Common myeloid progenitor, CD34-positive (primary cell): ENCODE measurements around the gene ASMTL.
"Not testable (repeated sequence)": the region's sequence is repeated elsewhere in the genome, so short reads cannot be mapped to it uniquely, and the experiment has no call there.

ENCODE experiments used
- CTCF ChIA-PET: fragments of 350-600 bp; sonication (Branson Sonifier 250); formaldehyde crosslinking; loops from one replicate; lab custom pipeline; 2021; ENCODE audit warnings: antibody characterized with exemption; lab: Charles Lee
- POLR2A ChIA-PET: fragments of 350-600 bp; sonication (Branson Sonifier 250); formaldehyde crosslinking; loops from one replicate; lab custom pipeline; 2021; ENCODE audit warnings: antibody characterized with exemption; lab: Charles Lee
- DNase-seq, 3 donors: peaks; one replicate each; pipeline versions ENCODE4 v3.0.0 to v3.0.0-alpha.2; 2013
- H3K27ac ChIP-seq, 2 experiments: 1 replicate in 1 of 2; 2 replicates in 1 of 2; pipeline ENCODE4 v1.7.0; 2013; ENCODE audit warnings: inconsistent platforms in 2 of 2, low read length in 2 of 2, mild to moderate bottlenecking in 2 of 2, low read depth in 1 of 2, moderate library complexity in 1 of 2; ENCODE audit not compliant: severe bottlenecking in 2 of 2, insufficient read depth in 1 of 2, poor library complexity in 1 of 2
- H3K27me3 ChIP-seq, 5 experiments: replicated peaks in 2 of 5; 1 replicate in 3 of 5; 2 replicates in 2 of 5; pipeline versions ENCODE4 v1.6.1 to v1.7.0; 2013; ENCODE audit warnings: low read length in 4 of 5, mild to moderate bottlenecking in 2 of 5, moderate library complexity in 2 of 5, inconsistent platforms in 1 of 5; ENCODE audit not compliant: insufficient read depth in 5 of 5, control insufficient read depth in 4 of 5
- H3K36me3 ChIP-seq, 4 experiments: 1 replicate in 2 of 4; 2 replicates in 2 of 4; pipeline versions ENCODE4 v1.6.1 to v1.7.0; 2013; ENCODE audit warnings: low read length in 3 of 4, control low read depth in 1 of 4, mild to moderate bottlenecking in 1 of 4; ENCODE audit not compliant: control insufficient read depth in 4 of 4, insufficient read depth in 4 of 4
- H3K4me1 ChIP-seq, 4 experiments: 1 replicate in 3 of 4; 2 replicates in 1 of 4; pipeline versions ENCODE4 v1.6.1 to v1.7.1; 2013; ENCODE audit warnings: low read length in 3 of 4, mild to moderate bottlenecking in 3 of 4, control low read depth in 1 of 4, inconsistent platforms in 1 of 4, moderate library complexity in 1 of 4; ENCODE audit not compliant: control insufficient read depth in 4 of 4, insufficient read depth in 4 of 4; ENCODE audit errors: control extremely low read depth in 1 of 4
- H3K4me3 ChIP-seq, 7 experiments: 1 replicate in 4 of 7; 2 replicates in 3 of 7; pipeline versions ENCODE4 v1.5.1 to v1.7.0; 2013; ENCODE audit warnings: mild to moderate bottlenecking in 7 of 7, low read length in 6 of 7, moderate library complexity in 6 of 7, inconsistent platforms in 2 of 7, low read depth in 2 of 7, control low read depth in 1 of 7; ENCODE audit not compliant: insufficient read depth in 4 of 7, control insufficient read depth in 1 of 7; ENCODE audit errors: extremely low read depth in 1 of 7
- H3K9me3 ChIP-seq, 5 experiments: 1 replicate in 4 of 5; 2 replicates in 1 of 5; pipeline versions ENCODE4 v1.6.1 to v1.7.1; 2013; ENCODE audit warnings: low read length in 4 of 5, mild to moderate bottlenecking in 2 of 5, inconsistent platforms in 1 of 5, low read depth in 1 of 5, moderate library complexity in 1 of 5; ENCODE audit not compliant: control insufficient read depth in 4 of 5, insufficient read depth in 2 of 5; ENCODE audit errors: control extremely low read depth in 1 of 5
- WGBS: methylation state at CpG from one replicate; pipeline ENCODE4 v1.1.5; 2013; ENCODE audit not compliant: insufficient coverage; 5-methylcytosine and 5-hydroxymethylcytosine counted together

Gene ASMTL

GRCh38 chrX:1475881-1476280 is 23.2 kb upstream of the ASMTL start:
- Histone ChIP-seq H3K9me3 (peaks cover 0 to 9% (median 0%) of the 10 kb centered on the region in 5 experiments), H3K36me3 (peaks cover 2 to 42% (median 19%) of the 10 kb centered on the region in 4 experiments), H3K4me3 (no peak overlapping the region), H3K27me3 (no peaks in the 10 kb centered on the region), H3K27ac (no peak overlapping the region), H3K4me1 (peaks cover 8 to 64% (median 35%) of the 10 kb centered on the region in 4 experiments)
- DNase-seq: no peak
- no CpG with 5 or more reads among the region's 1 CpG for whole genome bisulfite sequencing
- ChIA-PET POLR2A (no interaction called here), CTCF (no interaction called here)

GRCh38 chrX:1475481-1475880 is 22.8 kb upstream of the ASMTL start:
- no peaks in the 10 kb centered on the region for H3K27me3 ChIP-seq
- no CpG with 5 or more reads among the region's 4 CpGs for WGBS
- H3K27ac ChIP-seq: no peak overlapping the region
- H3K4me1 ChIP-seq: peaks cover 8 to 63% (median 35%) of the 10 kb centered on the region in 4 experiments
- H3K4me3 ChIP-seq: no peak overlapping the region
- POLR2A ChIA-PET: no interaction called here
- CTCF ChIA-PET: no interaction called here
- peaks cover 2 to 40% (median 19%) of the 10 kb centered on the region in 4 experiments for H3K36me3 ChIP-seq
- DNase-seq: peak in 1 of 3 donors; percentile 55
- H3K9me3 ChIP-seq: peaks cover 0 to 9% (median 0%) of the 10 kb centered on the region in 5 experiments

GRCh38 chrX:1474593-1474992 is 21.9 kb upstream of the ASMTL start:
- H3K9me3 ChIP-seq, H3K27me3 ChIP-seq, H3K4me3 ChIP-seq, CTCF ChIA-PET, H3K27ac ChIP-seq, POLR2A ChIA-PET, DNase-seq: not testable (repeated sequence)
- WGBS: 95% methylated on average over 2 of the region's 2 CpGs
- H3K36me3 ChIP-seq: peaks cover 2 to 35% (median 16%) of the 10 kb centered on the region in 4 experiments
- peaks cover 8 to 62% (median 39%) of the 10 kb centered on the region in 4 experiments for H3K4me1 ChIP-seq

- ChIA-PET POLR2A (no interaction called here), CTCF (no interaction called here)
- H3K27ac ChIP-seq: no peak overlapping the region
- peaks cover 8 to 57% (median 42%) of the 10 kb centered on the region in 4 experiments for H3K4me1 ChIP-seq
- no peaks in the 10 kb centered on the region for H3K9me3 ChIP-seq
- peaks cover 0 to 23% (median 10%) of the 10 kb centered on the region in 4 experiments for H3K36me3 ChIP-seq
- 94% methylated on average over 2 of the region's 2 CpGs for WGBS
- DNase-seq: no peak
- no peak overlapping the region for H3K4me3 ChIP-seq
- H3K27me3 ChIP-seq: no peaks in the 10 kb centered on the region
These were observed 20.3 kb upstream of the ASMTL start for GRCh38 chrX:1472975-1473374.

- H3K4me3 ChIP-seq: peak overlapping the region in 3 of 7 experiments; percentile 6 to 48 (median 12)
- DNase-seq: peak; percentile 92 to 98 (median 98)
- ChIA-PET CTCF (no interaction called here), POLR2A (no interaction called here)
- H3K27me3 ChIP-seq: no peaks in the 10 kb centered on the region
- H3K36me3 ChIP-seq: peaks cover 0 to 40% (median 22%) of the 10 kb centered on the region in 4 experiments
- WGBS: 1% methylated on average over 15 of the region's 20 CpGs
- H3K27ac ChIP-seq: peak overlapping the region; percentile 51 to 82
- H3K9me3 ChIP-seq: no peaks in the 10 kb centered on the region
- peaks cover 8 to 77% (median 72%) of the 10 kb centered on the region in 4 experiments for H3K4me1 ChIP-seq
These were observed 15.6 kb upstream of the ASMTL start for GRCh38 chrX:1468250-1468772.

- Histone ChIP-seq H3K36me3 (peaks cover 0 to 51% (median 23%) of the 10 kb centered on the region in 4 experiments), H3K4me1 (peaks cover 8 to 83% (median 74%) of the 10 kb centered on the region in 4 experiments), H3K27me3 (no peaks in the 10 kb centered on the region), H3K9me3 (no peaks in the 10 kb centered on the region), H3K27ac (peak overlapping the region; percentile 66 to 82), H3K4me3 (peak overlapping the region in 6 of 7 experiments; percentile 28 to 74 (median 48))
- WGBS: 7% methylated on average over 15 of the region's 20 CpGs
- POLR2A ChIA-PET: no interaction called here
- DNase-seq: peak; percentile 77 to 83 (median 82)
- CTCF ChIA-PET: no interaction called here
These were observed 14.4 kb upstream of the ASMTL start for GRCh38 chrX:1466971-1467561.

GRCh38 chrX:1466232-1466661 is 13.5 kb upstream of the ASMTL start:
- no peaks in the 10 kb centered on the region for H3K9me3 ChIP-seq
- DNase-seq: no peak
- H3K36me3 ChIP-seq: peaks cover 0 to 51% (median 23%) of the 10 kb centered on the region in 4 experiments
- WGBS: 96% methylated on average over 30 of the region's 36 CpGs
- CTCF ChIA-PET: no interaction called here
- H3K4me3 ChIP-seq: peak overlapping the region in 2 of 7 experiments; percentile 4 to 74
- H3K4me1 ChIP-seq: peaks cover 5 to 75% (median 66%) of the 10 kb centered on the region in 4 experiments
- H3K27me3 ChIP-seq: no peaks in the 10 kb centered on the region
- POLR2A ChIA-PET: no interaction called here
- H3K27ac ChIP-seq: no peak overlapping the region
